ENCODE measurements around the gene RPIA.

RPIA gene

GRCh38 chr2:88687384-88687783, 4.1 kb upstream of the RPIA start:
- DNase-seq: no peak

- DNase-seq: no peak
These were observed 708 bp upstream of the RPIA start for GRCh38 chr2:88690591-88691338.

GRCh38 chr2:88692187-88692586, 714 bp downstream of the RPIA start:
- no peak for DNase-seq

GRCh38 chr2:88693911-88694414, 2.5 kb downstream of the RPIA start:
- DNase-seq: no peak

GRCh38 chr2:88696611-88697010, 5.1 kb downstream of the RPIA start:
- DNase-seq: no peak

GRCh38 chr2:88697370-88698026, 6.0 kb downstream of the RPIA start:
- DNase-seq: no peak

- DNase-seq: no peak
These were observed 6.5 kb downstream of the RPIA start for GRCh38 chr2:88698027-88698413.

- DNase-seq: no peak
These were observed 7.2 kb downstream of the RPIA start for GRCh38 chr2:88698498-88699233.

GRCh38 chr2:88707003-88707402, 15.5 kb downstream of the RPIA start:
- DNase-seq: no peak

GRCh38 chr2:88709181-88709631, 17.7 kb downstream of the RPIA start:
- no peak for DNase-seq

- DNase-seq: no peak
These were observed 19.8 kb downstream of the RPIA start for GRCh38 chr2:88711289-88711688.

GRCh38 chr2:88711897-88712296, 20.4 kb downstream of the RPIA start:
- DNase-seq: no peak

GRCh38 chr2:88713408-88713807, 21.9 kb downstream of the RPIA start:
- DNase-seq: no peak

- no peak for DNase-seq
These were observed 23.2 kb downstream of the RPIA start for GRCh38 chr2:88714667-88715066.

GRCh38 chr2:88720399-88720798, 28.9 kb downstream of the RPIA start:
- no peak for DNase-seq

- DNase-seq: no peak
These were observed 29.8 kb downstream of the RPIA start for GRCh38 chr2:88721268-88721667.

- no peak for DNase-seq
These were observed 33.3 kb downstream of the RPIA start for GRCh38 chr2:88724643-88725332.

- DNase-seq: no peak
These were observed 37.7 kb downstream of the RPIA start for GRCh38 chr2:88729061-88729745.

- no peak for DNase-seq
These were observed 41.9 kb downstream of the RPIA start for GRCh38 chr2:88733155-88733902.

- no peak for DNase-seq
These were observed 43.7 kb downstream of the RPIA start for GRCh38 chr2:88735133-88735532.

GRCh38 chr2:88735853-88736252, 44.4 kb downstream of the RPIA start:
- no peak for DNase-seq

- DNase-seq: no peak
These were observed 45.0 kb downstream of the RPIA start for GRCh38 chr2:88736437-88736836.

Measured in cortex of kidney (tissue), 1 donor.